Frontal cortex (tissue), 4 donors: ENCODE data around the gene SCIN. TPM values are rescaled to one million over a fixed set of nuclear protein-coding genes. Genes with fewer than 3 reads are reported as not detected.
"Not testable (repeated sequence)": the region's sequence is repeated elsewhere in the genome, so short reads cannot be mapped to it uniquely, and the experiment has no call there.

Source experiments
- DNase-seq, 2 donors: peaks; one replicate each; pipeline ENCODE4 v3.0.0; 2012; ENCODE audit warnings: low spot score in 2 of 2
- FAIRE-seq: peaks from 2 replicates; lab custom pipeline; 2012; peaks lifted over from hg19 to GRCh38; lab: Jason Lieb, UNC
- total RNA-seq: library from RNA; depleted of rRNA; stranded (reverse); fragments of >200 nt; gene quantifications from one replicate; pipeline ENCODE4 v1.2.3, GENCODE V29; 2014
- donor health status: control.
- donor health status: control.
- donor health status: control.

SCIN gene
- total RNA-seq, 1 donor from 2014 or later: 1.6 TPM

- FAIRE-seq (no peak), DNase-seq (no peak)
Observed at GRCh38 chr7:12642508-12642907, 72.0 kb downstream of the SCIN start.

- no peak for DNase-seq
Observed at GRCh38 chr7:12643001-12643643, 72.6 kb downstream of the SCIN start.

GRCh38 chr7:12643644-12644043 is 73.1 kb downstream of the SCIN start:
- no peak for DNase-seq
- FAIRE-seq: no peak

More at GRCh38 chr7:12643001-12643643, 72.6 kb downstream of the SCIN start:
- FAIRE-seq: no peak

DNA sequence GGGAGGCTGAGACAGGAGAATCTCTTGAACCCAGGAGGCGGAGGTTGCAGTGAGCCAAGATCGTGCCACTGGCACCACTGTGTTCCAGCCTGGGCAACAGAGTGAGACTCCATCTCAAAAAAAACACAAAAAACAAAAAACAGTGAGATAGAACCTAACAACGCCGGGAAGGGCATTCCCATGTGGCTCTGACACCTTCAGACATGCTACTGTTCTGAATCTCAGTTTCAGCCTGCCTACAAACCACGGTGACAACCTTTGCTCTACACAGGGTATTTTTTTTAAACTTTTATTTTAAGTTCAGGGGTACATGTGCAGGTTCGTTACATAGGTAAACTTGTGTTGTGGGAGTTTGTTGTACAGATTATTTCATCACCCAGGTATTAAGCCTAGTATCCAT is 74.7 kb downstream of the SCIN start:
- not testable (repeated sequence) for DNase-seq, FAIRE-seq

- FAIRE-seq (no peak), DNase-seq (no peak)
Observed at GRCh38 chr7:12646139-12646538, 75.6 kb downstream of the SCIN start.

- FAIRE-seq: no peak
- no peak for DNase-seq
Observed at GRCh38 chr7:12647364-12648219, 77.1 kb downstream of the SCIN start.

GRCh38 chr7:12648704-12649261 is 78.3 kb downstream of the SCIN start:
- no peak for FAIRE-seq

GRCh38 chr7:12649348-12649747 is 78.8 kb downstream of the SCIN start:
- DNase-seq: no peak
- no peak for FAIRE-seq

More at GRCh38 chr7:12648704-12649261, 78.3 kb downstream of the SCIN start:
- DNase-seq: no peak

DNA sequence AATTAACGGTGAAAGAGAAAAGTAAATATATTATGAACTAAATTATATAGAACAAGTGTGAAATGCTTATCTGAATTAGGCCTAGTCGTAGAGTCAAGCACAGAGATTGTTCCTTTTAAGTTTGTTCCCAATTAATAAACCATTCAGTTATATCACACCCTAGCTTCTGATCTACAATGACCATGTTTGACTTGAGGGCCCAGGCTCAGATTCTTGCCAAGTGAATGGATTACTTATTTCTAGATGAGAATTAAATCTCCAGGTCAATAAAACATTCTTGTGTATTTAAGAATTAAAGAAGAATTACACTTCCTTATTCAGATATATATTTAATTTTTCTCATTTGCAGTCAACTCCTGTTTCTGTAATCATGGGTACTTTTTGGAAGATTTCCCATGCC is 79.6 kb downstream of the SCIN start:
- DNase-seq: no peak
- FAIRE-seq: no peak

DNA sequence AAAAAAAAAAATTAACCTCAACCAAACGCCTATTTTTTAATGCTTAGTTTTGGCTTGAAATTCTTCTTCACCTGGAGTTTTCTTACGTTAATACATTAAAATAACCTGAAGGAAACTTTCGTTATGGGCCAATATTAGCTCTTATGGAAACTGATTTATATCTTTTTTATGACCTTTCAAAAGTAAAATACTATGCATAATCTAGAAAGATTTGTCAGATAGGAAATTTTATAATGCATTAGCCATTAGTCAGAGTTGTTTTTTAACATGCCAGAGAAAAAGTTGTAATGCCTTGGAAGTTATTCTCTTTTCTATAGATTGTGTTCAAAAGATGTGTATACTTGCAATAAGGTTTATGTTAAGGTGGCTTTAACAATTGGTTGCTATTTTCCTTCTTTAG is 82.6 kb downstream of the SCIN start:
- no peak for DNase-seq

GRCh38 chr7:12653518-12653917 is 83.0 kb downstream of the SCIN start:
- DNase-seq (no peak), FAIRE-seq (no peak)

More for the DNA sequence above, 82.6 kb downstream of the SCIN start:
- FAIRE-seq: no peak

- no peak for FAIRE-seq
Observed at GRCh38 chr7:12655161-12655560, 84.6 kb downstream of the SCIN start.

DNA sequence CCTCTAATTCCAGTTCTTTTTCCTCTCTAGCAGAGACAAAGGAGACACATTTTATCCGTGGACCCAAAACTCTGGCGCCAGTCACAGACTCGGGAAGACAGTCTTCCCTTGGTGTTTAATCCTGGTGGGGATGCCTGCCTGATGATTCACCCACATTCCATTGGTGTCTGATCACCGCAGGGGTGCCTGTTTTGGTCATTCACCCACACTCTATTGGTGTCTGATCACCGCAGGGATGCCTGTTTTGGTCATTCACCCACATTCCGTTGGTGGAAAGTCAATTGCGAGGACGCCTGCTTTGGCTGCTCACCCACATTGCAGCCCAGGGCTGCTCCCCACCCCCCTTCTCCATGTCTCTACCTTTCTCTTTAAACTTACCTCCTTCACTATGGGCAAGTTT is 89.9 kb downstream of the SCIN start:
- not testable (repeated sequence) for FAIRE-seq, DNase-seq

More at GRCh38 chr7:12655161-12655560, 84.6 kb downstream of the SCIN start:
- DNase-seq: no peak

GRCh38 chr7:12660986-12661385 is 90.5 kb downstream of the SCIN start:
- not testable (repeated sequence) for FAIRE-seq

DNA sequence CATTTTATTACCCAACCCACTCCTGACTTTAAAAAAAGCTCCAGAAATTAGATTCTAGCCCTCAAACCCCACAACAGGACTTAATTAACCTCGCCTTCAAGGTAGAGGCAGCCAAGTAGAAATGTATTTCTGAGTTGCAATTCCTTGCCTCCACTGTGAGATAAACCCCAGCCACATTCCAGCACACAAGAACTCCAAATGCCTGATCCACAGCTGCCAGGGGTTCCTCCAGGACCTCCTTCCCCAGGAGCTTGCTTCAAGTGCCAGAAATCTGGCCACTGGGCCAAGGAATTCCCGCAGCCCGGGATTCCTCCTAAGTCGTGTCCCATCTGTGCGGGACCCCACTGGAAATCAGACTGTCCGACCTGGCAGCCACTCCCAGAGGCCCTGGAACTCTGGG is 91.1 kb downstream of the SCIN start:
- FAIRE-seq (no peak), DNase-seq (no peak)

More at GRCh38 chr7:12660986-12661385, 90.5 kb downstream of the SCIN start:
- DNase-seq: not testable (repeated sequence)

DNA sequence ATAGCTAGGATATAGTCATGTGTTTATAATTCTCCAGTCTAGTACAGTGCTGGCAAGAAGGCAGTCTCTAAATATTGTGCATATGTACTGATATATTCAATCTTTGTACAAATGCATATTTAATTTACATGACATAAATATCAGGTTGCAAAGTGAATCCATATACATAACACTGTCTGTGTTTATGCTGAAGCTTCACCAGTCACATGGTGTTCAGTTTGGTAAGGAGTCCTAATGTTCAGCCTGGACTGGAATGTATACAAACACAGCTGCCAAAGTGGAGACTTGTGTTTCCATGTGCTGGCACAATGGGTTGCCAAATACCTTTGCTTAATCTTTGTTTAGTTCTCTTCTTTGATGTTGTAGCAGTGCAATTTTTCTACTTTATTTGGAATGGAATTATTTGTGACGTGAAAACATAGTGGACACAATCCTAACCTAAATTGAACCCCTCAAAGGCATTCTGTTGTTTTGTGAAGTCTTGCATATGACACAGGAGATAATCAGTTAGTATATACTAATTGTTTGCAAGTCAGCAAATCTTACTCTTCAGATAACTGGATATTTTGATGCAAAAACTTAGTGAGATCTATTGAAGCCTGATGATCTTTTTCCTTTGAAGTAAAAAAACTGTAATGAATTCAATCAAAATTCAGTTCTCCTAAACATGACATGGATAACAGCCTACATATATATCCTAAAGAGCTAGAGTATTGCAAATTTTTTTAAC is 99.6 kb downstream of the SCIN start:
- DNase-seq (no peak), FAIRE-seq (no peak)

DNA sequence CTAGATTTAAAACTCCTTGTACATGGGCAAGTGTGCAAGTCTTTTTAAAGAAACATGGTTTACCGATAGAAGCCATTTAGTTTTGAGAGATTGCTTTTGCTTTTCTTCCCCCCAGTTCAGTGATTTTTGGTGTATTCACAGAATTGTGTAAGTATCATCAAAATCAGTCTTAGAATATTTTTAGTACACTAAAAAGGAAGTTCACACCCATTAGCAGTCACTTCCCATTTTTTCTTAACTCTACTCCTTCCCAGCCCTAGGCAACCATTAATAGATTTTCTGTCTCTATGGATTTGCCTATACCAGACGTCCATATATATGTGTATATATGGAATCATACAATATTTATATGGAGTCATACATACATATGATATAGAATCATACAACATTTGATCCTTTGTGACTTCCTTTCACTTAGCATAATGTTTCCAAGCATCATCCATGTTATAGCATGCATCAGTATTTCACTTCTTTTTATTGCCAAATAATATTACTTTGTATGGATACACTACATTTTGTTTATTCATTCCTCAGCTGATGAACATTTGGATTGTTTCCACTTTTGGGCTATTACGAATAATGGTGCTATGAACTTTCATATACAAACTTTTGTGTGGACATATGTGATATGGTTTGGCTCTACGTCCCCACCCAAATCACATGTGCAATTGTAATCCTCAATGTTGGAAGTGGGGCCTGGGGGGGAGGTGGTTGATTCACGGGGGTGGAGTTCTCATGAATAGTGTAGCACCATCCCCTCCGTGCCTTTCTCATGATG is 100.4 kb downstream of the SCIN start:
- no peak for FAIRE-seq
- no peak for DNase-seq

DNA sequence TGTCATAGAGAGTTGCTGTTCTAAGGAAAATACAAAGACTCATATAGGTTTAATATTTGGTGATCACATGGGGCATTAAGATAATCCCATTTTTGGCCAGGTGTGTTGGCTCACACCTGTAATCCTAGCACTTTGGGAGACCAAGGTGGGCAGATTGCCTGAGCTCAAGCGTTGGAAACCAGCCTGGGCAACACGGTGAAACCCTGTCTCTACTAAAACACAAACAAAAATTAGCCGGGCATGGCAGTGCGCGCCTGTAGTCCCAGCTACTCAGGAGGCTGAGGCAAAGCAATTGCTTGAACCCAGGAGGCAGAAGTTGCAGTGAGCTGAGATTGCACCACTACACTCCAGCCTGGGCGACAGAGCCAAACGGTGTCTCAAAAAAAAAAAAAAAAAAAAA is 102.9 kb downstream of the SCIN start:
- not testable (repeated sequence) for DNase-seq, FAIRE-seq

GRCh38 chr7:12674053-12674452 is 103.5 kb downstream of the SCIN start:
- DNase-seq (no peak), FAIRE-seq (no peak)
